GM19438 (cell line): ENCODE measurements around the gene LRP10.

Experiments
- ATAC-seq: cut with Tn5 transposase; IDR thresholded peaks from one replicate; pipeline ENCODE4 v1.9.1; 2021; ENCODE audit warnings: low read depth; ENCODE audit not compliant: unreplicated experiment

Gene LRP10

GRCh38 chr14:22884738-22885523 lies 13.4 kb downstream of the LRP10 start:
- no peak for ATAC-seq

- ATAC-seq = no peak
Observed at GRCh38 chr14:22885975-22886374, 14.4 kb downstream of the LRP10 start.

- peak; percentile 45 for ATAC-seq
Observed at GRCh38 chr14:22886500-22887259, 15.1 kb downstream of the LRP10 start.

- ATAC-seq = peak; percentile 60
Observed at GRCh38 chr14:22887260-22887989, 15.9 kb downstream of the LRP10 start.

GRCh38 chr14:22887990-22888378 lies 16.4 kb downstream of the LRP10 start:
- no peak for ATAC-seq

- no peak for ATAC-seq
Observed at GRCh38 chr14:22888662-22889061, 17.1 kb downstream of the LRP10 start.

GRCh38 chr14:22890416-22890815 lies 18.9 kb downstream of the LRP10 start:
- no peak for ATAC-seq

- ATAC-seq = no peak
Observed at GRCh38 chr14:22892488-22892887, 20.9 kb downstream of the LRP10 start.

GRCh38 chr14:22893706-22894105 lies 22.2 kb downstream of the LRP10 start:
- ATAC-seq = no peak

- ATAC-seq = no peak
Observed at GRCh38 chr14:22895402-22895801, 23.9 kb downstream of the LRP10 start.

- no peak for ATAC-seq
Observed at GRCh38 chr14:22896356-22896755, 24.8 kb downstream of the LRP10 start.

- ATAC-seq = no peak
Observed at GRCh38 chr14:22896760-22897159, 25.2 kb downstream of the LRP10 start.

- ATAC-seq = no peak
Observed at GRCh38 chr14:22897357-22897756, 25.8 kb downstream of the LRP10 start.

- no peak for ATAC-seq
Observed at GRCh38 chr14:22898302-22899090, 27.0 kb downstream of the LRP10 start.

GRCh38 chr14:22900081-22900799 lies 28.7 kb downstream of the LRP10 start:
- no peak for ATAC-seq

GRCh38 chr14:22901799-22902198 lies 30.3 kb downstream of the LRP10 start:
- ATAC-seq = no peak

- no peak for ATAC-seq
Observed at GRCh38 chr14:22903742-22904087, 32.2 kb downstream of the LRP10 start.

GRCh38 chr14:22905627-22906026 lies 34.1 kb downstream of the LRP10 start:
- ATAC-seq = no peak

GRCh38 chr14:22906073-22906472 lies 34.5 kb downstream of the LRP10 start:
- ATAC-seq = no peak

GRCh38 chr14:22907429-22907828 lies 35.9 kb downstream of the LRP10 start:
- no peak for ATAC-seq
